Inflammatory macrophage (primary cell): Measurements from ENCODE around the gene DNAL4.
A peak's percentile ranks its signal among the peaks of the same experiment; 100 is the strongest.
"Not testable (repeated sequence)": the region's sequence is repeated elsewhere in the genome, so short reads cannot be mapped to it uniquely, and the experiment has no call there.

Experiments used
- DNase-seq, 2 donors: peaks; one replicate each; pipeline ENCODE4 v3.0.0-alpha.2; 2020 to 2022

DNAL4 gene

DNA sequence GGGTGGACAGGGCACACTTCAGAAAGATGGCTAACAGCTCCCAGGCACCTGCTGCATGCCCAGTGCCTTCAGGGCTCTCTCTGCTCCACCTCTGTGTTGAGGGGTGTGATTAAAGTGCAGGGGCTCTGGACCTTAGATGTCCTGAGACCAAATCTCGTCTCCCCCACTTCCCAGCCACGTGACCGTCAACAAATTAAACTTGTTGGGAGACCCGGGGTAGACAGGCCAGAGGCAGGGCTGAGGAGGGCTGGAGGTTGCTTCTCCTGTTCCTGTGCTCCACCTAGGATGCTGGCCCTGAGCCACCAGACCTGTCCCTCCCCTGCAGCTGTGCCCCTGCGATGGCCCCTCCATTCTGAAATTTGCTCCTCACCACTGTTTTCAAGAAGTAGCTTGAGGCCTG is 32.9 kb upstream of the DNAL4 start:
- DNase-seq: no peak

DNA sequence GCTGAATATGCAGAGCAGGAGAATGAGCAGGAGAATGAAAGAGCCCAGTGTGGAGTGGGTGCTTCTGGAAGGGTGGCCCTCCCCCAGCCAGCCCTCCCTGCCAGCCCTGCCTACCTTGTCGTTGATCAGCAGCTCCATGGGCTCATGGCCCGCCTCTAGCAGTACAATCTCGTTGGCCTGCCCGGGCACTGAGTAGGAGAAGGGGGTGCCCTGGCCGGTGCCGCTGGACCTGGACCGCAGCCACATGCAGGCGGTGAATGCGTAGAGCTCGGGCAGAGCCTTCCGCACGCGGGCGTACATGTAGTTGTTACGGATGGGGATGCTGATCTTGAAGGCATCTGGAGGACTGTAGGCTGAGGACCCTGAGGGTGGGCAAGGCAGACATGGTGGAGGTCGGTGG is 32.4 kb upstream of the DNAL4 start:
- DNase-seq: no peak

GRCh38 chr22:38824585-38824984 is 30.6 kb upstream of the DNAL4 start:
- peak; percentile 70 to 83 for DNase-seq

DNA sequence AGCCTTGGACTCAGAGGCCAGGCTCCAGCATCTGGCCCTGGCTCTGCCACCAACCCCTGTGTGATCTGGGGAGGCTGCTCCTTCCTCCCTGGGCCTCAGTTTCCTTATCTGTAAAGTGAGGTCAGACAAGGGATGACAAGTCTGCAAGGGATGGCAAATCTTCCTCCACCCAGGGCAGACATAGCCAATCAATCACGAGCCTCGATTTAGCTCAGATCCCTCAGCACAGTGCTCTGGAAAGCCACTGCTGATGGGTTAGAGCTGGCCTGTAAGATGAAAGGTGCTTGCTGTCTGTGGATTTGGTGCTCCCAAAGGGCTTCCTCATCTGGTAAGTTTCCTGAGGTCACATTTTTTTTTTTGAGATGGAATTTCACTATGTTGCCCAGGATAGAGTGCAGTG is 29.7 kb upstream of the DNAL4 start:
- no peak for DNase-seq

DNA sequence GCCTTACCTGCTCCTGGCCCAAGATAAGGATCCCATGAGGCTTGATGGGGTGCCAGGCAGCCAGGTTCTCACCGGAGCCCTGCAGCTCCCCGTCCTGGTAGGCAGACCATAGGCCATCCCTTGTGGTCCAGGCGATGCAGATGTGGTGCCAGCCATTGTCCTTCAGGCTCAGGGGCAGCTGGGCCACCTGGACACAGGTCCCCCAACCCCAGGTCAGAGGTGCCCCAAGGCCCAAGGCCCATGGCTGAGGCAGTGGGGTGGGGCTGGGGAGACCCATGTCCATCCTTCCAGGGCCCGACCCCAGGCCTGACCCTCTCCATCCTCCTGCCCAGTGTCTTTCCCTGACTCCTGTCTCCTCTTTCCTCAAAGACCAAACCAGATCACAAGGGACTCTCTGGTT is 29.1 kb upstream of the DNAL4 start:
- DNase-seq: no peak

- no peak for DNase-seq
Measured at GRCh38 chr22:38820020-38820419, 26.1 kb upstream of the DNAL4 start.

GRCh38 chr22:38819387-38819940 is 25.5 kb upstream of the DNAL4 start:
- DNase-seq: no peak

DNA sequence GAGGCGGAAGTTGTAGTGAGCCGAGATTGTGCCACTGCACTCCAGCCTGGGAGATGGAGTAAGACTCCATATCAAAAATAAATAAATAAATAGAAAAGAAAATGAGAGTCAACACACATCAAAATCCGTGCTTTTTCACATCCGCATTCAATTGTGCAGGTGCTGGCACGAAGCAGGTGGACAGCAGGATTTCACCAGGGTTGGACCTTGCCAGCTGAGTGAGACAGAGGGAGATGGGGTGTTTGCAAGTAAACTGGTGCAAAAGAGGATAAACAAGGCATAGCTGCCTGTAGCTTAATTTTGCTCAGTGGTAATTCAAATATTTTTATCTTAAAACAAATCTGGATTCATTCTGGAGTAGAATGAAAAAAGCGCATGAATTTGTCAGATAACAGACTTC is 23.3 kb upstream of the DNAL4 start:
- no peak for DNase-seq

DNA sequence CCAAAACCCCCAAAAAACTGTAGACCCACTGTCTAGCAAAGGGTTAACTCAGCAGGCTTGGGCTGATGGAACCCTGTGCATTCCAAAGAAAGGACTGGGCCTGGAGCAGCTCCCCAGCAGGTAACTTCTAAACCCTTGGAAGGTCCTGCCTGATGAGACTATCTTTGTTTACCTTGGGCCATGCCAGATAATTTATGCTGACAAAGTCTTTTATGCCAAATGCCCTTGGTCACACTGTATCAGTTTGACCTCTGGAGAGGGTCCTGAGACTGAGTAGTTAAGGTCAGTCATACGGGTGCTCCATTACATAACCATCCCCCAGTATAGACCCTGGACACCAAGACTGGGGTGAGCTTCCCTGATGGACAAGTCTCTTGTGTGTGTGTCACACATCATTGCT is 21.9 kb upstream of the DNAL4 start:
- DNase-seq: no peak

GRCh38 chr22:38811241-38811640 is 17.3 kb upstream of the DNAL4 start:
- no peak for DNase-seq

DNA sequence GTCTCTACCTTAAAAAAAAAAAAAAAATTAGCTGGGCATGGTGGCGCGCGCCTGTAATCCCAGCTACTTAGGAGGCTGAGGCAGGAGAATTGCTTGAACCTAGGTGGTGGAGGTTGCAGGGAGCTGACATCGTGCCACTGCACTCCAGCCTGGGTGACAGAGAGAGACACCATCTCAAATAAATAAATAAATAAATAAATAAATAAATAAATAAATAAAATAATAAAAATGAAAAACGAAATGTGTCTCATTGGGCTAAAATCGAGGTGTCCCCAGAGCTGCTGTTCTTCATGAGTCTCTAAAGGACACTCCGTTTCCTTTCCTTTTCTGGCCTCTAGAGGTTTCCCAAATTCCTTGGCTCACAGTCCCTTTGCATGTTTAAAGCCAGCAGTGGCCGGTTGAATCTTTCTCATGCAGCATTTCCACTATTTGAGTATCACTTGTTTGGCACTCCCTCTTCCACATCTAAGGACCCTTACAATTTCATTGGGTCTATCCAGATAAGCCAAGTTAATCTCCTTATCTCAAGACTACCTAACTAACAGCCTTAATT is 11.2 kb upstream of the DNAL4 start:
- DNase-seq: not testable (repeated sequence)

- DNase-seq: no peak
Measured at GRCh38 chr22:38802671-38803121, 8.8 kb upstream of the DNAL4 start.

- DNase-seq: no peak
Measured at GRCh38 chr22:38799265-38800002, 5.5 kb upstream of the DNAL4 start.

GRCh38 chr22:38798496-38798895 is 4.6 kb upstream of the DNAL4 start:
- DNase-seq: no peak

GRCh38 chr22:38796262-38796957 is 2.5 kb upstream of the DNAL4 start:
- no peak for DNase-seq

- DNase-seq: no peak
Measured at GRCh38 chr22:38795569-38795968, 1.6 kb upstream of the DNAL4 start.

GRCh38 chr22:38793317-38793716 is 626 bp downstream of the DNAL4 start:
- no peak for DNase-seq

DNA sequence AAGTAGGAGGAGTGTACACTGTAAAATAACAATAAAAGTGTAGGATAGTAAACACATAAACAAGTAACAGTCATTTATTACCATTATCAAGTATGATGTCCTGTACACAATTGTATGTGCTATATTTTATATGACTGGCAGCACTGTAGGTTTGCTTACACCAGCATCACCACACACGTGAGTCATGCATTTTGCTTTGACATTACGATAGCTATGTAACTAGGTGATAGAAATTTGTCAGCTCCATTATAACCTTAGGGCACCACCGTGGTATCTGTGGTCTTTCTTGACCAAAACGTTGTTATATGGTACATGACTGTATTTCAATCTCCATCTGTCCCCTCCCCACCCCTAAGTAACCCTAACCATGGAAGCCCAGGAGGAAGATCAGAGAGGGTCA is 1.1 kb downstream of the DNAL4 start:
- no peak for DNase-seq

- no peak for DNase-seq
Measured at GRCh38 chr22:38789606-38790005, 4.3 kb downstream of the DNAL4 start.

DNA sequence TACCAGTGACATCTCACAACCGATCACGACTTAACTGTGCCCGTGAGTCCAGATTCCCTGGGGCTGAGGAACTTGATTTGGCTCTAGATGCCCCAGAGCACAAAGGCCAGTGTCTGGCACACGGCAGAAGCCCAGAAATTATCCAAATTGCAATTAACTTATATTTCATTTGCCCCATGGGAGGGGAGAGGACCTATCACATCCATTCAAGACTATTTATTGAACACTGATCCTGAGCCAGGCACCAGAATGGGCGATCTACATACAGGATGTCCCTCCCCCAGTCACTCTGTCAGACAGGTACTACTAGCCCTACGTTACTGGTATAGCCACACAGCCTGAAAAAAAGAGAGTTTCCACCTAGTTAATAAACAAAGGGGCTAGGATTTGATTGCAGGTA is 5.1 kb downstream of the DNAL4 start:
- no peak for DNase-seq

- DNase-seq: peak; percentile 28 to 54
Measured at GRCh38 chr22:38788021-38788816, 5.7 kb downstream of the DNAL4 start.

GRCh38 chr22:38786631-38787030 is 7.3 kb downstream of the DNAL4 start:
- DNase-seq: no peak

DNA sequence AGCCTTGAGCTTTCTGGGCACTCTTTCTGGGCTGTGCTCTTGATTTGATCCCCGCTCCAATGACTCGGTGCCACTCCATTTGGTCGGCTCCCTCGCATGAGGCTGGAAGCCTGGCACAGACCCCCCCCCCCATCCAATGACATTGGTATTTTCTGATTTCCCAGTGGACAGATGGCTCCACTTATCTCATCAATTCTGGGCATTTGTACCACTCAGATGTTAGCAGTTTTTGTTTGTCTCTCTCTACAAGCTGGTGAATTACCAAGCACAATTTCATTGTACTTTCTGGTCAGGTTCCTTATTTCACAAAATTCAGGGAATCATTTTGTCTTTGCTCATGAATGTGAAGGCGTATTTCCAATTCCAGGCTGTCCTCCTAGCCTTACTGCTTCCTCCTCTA is 9.1 kb downstream of the DNAL4 start:
- DNase-seq: no peak
